NB4 (cell line): Measurements from ENCODE around the gene TMED6.

Experiments
- CTCF ChIP-seq: IDR thresholded peaks from one replicate; pipeline ENCODE4 v1.5.1; 2012; ENCODE audit warnings: low read depth, low read length
- MYC ChIP-seq: IDR thresholded peaks from 2 replicates; pipeline ENCODE4 v1.6.1; 2011; ENCODE audit warnings: low read depth, low read length
- POLR2A ChIP-seq: IDR thresholded peaks from 2 replicates; pipeline ENCODE4 v1.6.1; 2011; ENCODE audit warnings: mild to moderate bottlenecking; ENCODE audit not compliant: insufficient read length; ENCODE audit errors: extremely low read depth
- TF ChIP-seq, protein P1 (sequence below): IDR thresholded peaks from 2 replicates; pipeline ENCODE4 v1.6.1; 2011; ENCODE audit warnings: low read depth, low read length

- TF ChIP-seq CTCF (no peak), MYC (no peak), POLR2A (no peak)
- TF ChIP-seq, protein P1, sequence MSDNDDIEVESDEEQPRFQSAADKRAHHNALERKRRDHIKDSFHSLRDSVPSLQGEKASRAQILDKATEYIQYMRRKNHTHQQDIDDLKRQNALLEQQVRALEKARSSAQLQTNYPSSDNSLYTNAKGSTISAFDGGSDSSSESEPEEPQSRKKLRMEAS, result no peak
Measured at GRCh38 chr16:69378760-69379159, 27.2 kb upstream of the TMED6 start.
